H1 (cell line): ENCODE data around the gene ZNF667. TPM values are rescaled to one million over a fixed set of nuclear protein-coding genes. Genes with fewer than 3 reads are reported as not detected.

ENCODE experiments used
- CTCF ChIA-PET: fragments of 300-600 bp; sonication (Branson Sonifier 250); formaldehyde crosslinking; loops from one replicate; lab custom pipeline; 2021; ENCODE audit not compliant: partially characterized antibody; lab: Charles Lee
- POLR2A ChIA-PET: fragments of 300-600 bp; sonication (Branson Sonifier 250); formaldehyde crosslinking; loops from one replicate; lab custom pipeline; 2021; ENCODE audit warnings: inconsistent platforms; ENCODE audit not compliant: partially characterized antibody; lab: Charles Lee
- DNase-seq, 2 experiments: peaks; one replicate each; pipeline versions ENCODE4 v3.0.0 to v3.0.0-alpha.2; 2010 to 2022; ENCODE audit warnings: low spot score in 2 of 2, low read depth in 1 of 2, mixed read lengths in 1 of 2
- FAIRE-seq: peaks from 2 replicates; lab custom pipeline; 2011; peaks lifted over from hg19 to GRCh38; lab: Jason Lieb, UNC
- H2AFZ ChIP-seq: 2 replicates; pipeline ENCODE4 v1.8.1; 2012; ENCODE audit warnings: low read length, inconsistent platforms
- H2AK5ac ChIP-seq: 2 replicates; pipeline ENCODE4 v1.6.1; 2013; ENCODE audit warnings: low read depth, low read length
- H2BK120ac ChIP-seq: replicated peaks from 2 replicates; pipeline ENCODE3; 2013; ENCODE audit warnings: low read depth, low read length, inconsistent platforms
- H2BK12ac ChIP-seq: 2 replicates; pipeline ENCODE4 v1.6.1; 2013; ENCODE audit warnings: low read depth, low read length
- H2BK15ac ChIP-seq: 2 replicates; pipeline ENCODE4 v1.6.1; 2013; ENCODE audit warnings: low read length
- H2BK20ac ChIP-seq: 2 replicates; pipeline ENCODE4 v1.6.1; 2013; ENCODE audit warnings: low read length
- H2BK5ac ChIP-seq: 2 replicates; pipeline ENCODE4 v1.6.1; 2013; ENCODE audit warnings: low read depth, low read length
- H3K14ac ChIP-seq: 2 replicates; pipeline ENCODE4 v1.6.1; 2013; ENCODE audit warnings: inconsistent platforms; ENCODE audit not compliant: insufficient read length
- H3K18ac ChIP-seq: 2 replicates; pipeline ENCODE4 v1.6.1; 2013; ENCODE audit warnings: low read length; ENCODE audit errors: extremely low read depth
- H3K23ac ChIP-seq: 2 replicates; pipeline ENCODE4 v1.6.1; 2013; ENCODE audit warnings: inconsistent platforms; ENCODE audit not compliant: insufficient read length
- H3K23me2 ChIP-seq: 2 replicates; pipeline ENCODE4 v1.6.1; 2013; ENCODE audit warnings: low read depth, low read length
- H3K27ac ChIP-seq: 2 replicates; pipeline ENCODE4 v1.6.1; 2011; ENCODE audit warnings: low read depth, low read length, inconsistent platforms
- H3K27me3 ChIP-seq, 4 experiments: replicated peaks in 1 of 4; 1 replicate in 1 of 4; 2 replicates in 3 of 4; pipeline versions ENCODE4 v1.6.1 to v1.8.1; 2011 to 2013; ENCODE audit warnings: low read length in 3 of 4, mild to moderate bottlenecking in 3 of 4, inconsistent platforms in 2 of 4, mixed read lengths in 2 of 4, moderate library complexity in 1 of 4; ENCODE audit not compliant: control insufficient read depth in 3 of 4, insufficient read depth in 3 of 4; ENCODE audit errors: extremely low read depth in 1 of 4
- H3K36me3 ChIP-seq, 4 experiments: 2 replicates each; pipeline versions ENCODE4 v1.6.1 to v1.8.1; 2011 to 2013; ENCODE audit warnings: mild to moderate bottlenecking in 4 of 4, low read length in 3 of 4, moderate library complexity in 2 of 4, control low read depth in 1 of 4, inconsistent platforms in 1 of 4; ENCODE audit not compliant: insufficient read depth in 4 of 4, control insufficient read depth in 2 of 4
- H3K4ac ChIP-seq: replicated peaks from 2 replicates; pipeline ENCODE3; 2013; ENCODE audit warnings: low read length, low read depth, mixed read lengths, inconsistent platforms; ENCODE audit not compliant: insufficient read length
- H3K4me1 ChIP-seq, 4 experiments: replicated peaks in 1 of 4; 1 replicate in 1 of 4; 2 replicates in 3 of 4; pipeline versions ENCODE4 v1.6.1 to v1.8.1; 2011 to 2013; ENCODE audit warnings: low read length in 3 of 4, inconsistent platforms in 2 of 4, mixed read lengths in 1 of 4; ENCODE audit not compliant: insufficient read depth in 4 of 4, control insufficient read depth in 3 of 4
- H3K4me2 ChIP-seq, 2 experiments: 2 replicates each; pipeline versions ENCODE4 v1.6.1 to v1.8.1; 2011 to 2013; ENCODE audit warnings: low read depth in 2 of 2, low read length in 2 of 2, control low read depth in 1 of 2, inconsistent platforms in 1 of 2, mild to moderate bottlenecking in 1 of 2; ENCODE audit not compliant: insufficient read depth in 1 of 2
- H3K4me3 ChIP-seq, 4 experiments: fragments of 200-600, 300-600 bp in 1 of 4; sonication (generic), shearing (Covaris generic), sonication (Bioruptor Twin) in 1 of 4; 2 replicates each; pipeline versions ENCODE4 v1.5.1 to v1.8.1; 2011 to 2016; ENCODE audit warnings: low read length in 4 of 4, low read depth in 3 of 4, control low read depth in 2 of 4, inconsistent platforms in 2 of 4, mild to moderate bottlenecking in 2 of 4, mixed read lengths in 1 of 4, moderate library complexity in 1 of 4; ENCODE audit not compliant: insufficient read depth in 2 of 4; ENCODE audit errors: extremely low read depth in 1 of 4
- H3K56ac ChIP-seq: replicated peaks from 2 replicates; pipeline ENCODE3; 2013; ENCODE audit warnings: low read depth, mild to moderate bottlenecking, mixed read lengths, low read length, inconsistent platforms; ENCODE audit not compliant: insufficient read length
- H3K79me1 ChIP-seq: 2 replicates; pipeline ENCODE4 v1.6.1; 2013; ENCODE audit warnings: low read depth, low read length, control low read depth
- H3K79me2 ChIP-seq, 2 experiments: 2 replicates each; pipeline versions ENCODE4 v1.6.1 to v1.8.1; 2012 to 2013; ENCODE audit warnings: low read length in 2 of 2, mild to moderate bottlenecking in 2 of 2, inconsistent platforms in 1 of 2; ENCODE audit not compliant: insufficient read depth in 2 of 2, control insufficient read depth in 1 of 2
- H3K9ac ChIP-seq, 4 experiments: replicated peaks in 1 of 4; 1 replicate in 1 of 4; 2 replicates in 3 of 4; pipeline versions ENCODE4 v1.6.1 to v1.8.1; 2011 to 2013; ENCODE audit warnings: low read depth in 3 of 4, low read length in 3 of 4, control low read depth in 2 of 4, mild to moderate bottlenecking in 2 of 4, moderate library complexity in 2 of 4, inconsistent platforms in 1 of 4; ENCODE audit errors: extremely low read depth in 1 of 4
- H3K9me3 ChIP-seq, 2 experiments: 2 replicates each; pipeline versions ENCODE4 v1.6.1 to v1.8.1; 2012 to 2013; ENCODE audit warnings: mild to moderate bottlenecking in 2 of 2, moderate library complexity in 2 of 2, control low read depth in 1 of 2, inconsistent platforms in 1 of 2, low read depth in 1 of 2, low read length in 1 of 2, mixed read lengths in 1 of 2; ENCODE audit not compliant: insufficient read depth in 2 of 2
- H4K20me1 ChIP-seq, 2 experiments: replicated peaks in 1 of 2; 2 replicates each; pipeline versions ENCODE3 to v1.8.1; 2011 to 2013; ENCODE audit warnings: inconsistent platforms in 2 of 2, low read length in 2 of 2, mild to moderate bottlenecking in 1 of 2; ENCODE audit not compliant: insufficient read depth in 2 of 2, control insufficient read depth in 1 of 2
- H4K5ac ChIP-seq: 2 replicates; pipeline ENCODE4 v1.6.1; 2013; ENCODE audit warnings: low read length, low read depth, mixed read lengths, inconsistent platforms; ENCODE audit not compliant: insufficient read length
- H4K8ac ChIP-seq: 2 replicates; pipeline ENCODE4 v1.8.0; 2013; ENCODE audit warnings: mild to moderate bottlenecking, moderate library complexity, low read length, inconsistent platforms; ENCODE audit not compliant: insufficient read depth; ENCODE audit errors: extremely low read depth
- H4K91ac ChIP-seq: replicated peaks from 2 replicates; pipeline ENCODE3; 2013; ENCODE audit warnings: low read length, mixed read lengths, inconsistent platforms; ENCODE audit not compliant: insufficient read length
- ASH2L ChIP-seq: fragments of 200-600, 300-600 bp; sonication (generic); IDR thresholded peaks from one replicate; pipeline ENCODE4 v1.7.1; 2017; ENCODE audit warnings: low read length
- CBX5 ChIP-seq: fragments of 300-800, 300-1000 bp; sonication (generic); IDR thresholded peaks from 2 replicates; pipeline ENCODE4 v1.7.1; 2016; ENCODE audit warnings: antibody characterized with exemption, low read length, low read depth
- CHD1 ChIP-seq: IDR thresholded peaks from 2 replicates; pipeline ENCODE4 v1.6.1; 2012; ENCODE audit warnings: low read depth, low read length, improper control_type of control experiment
- FOSL1 ChIP-seq: IDR thresholded peaks from 2 replicates; pipeline ENCODE4 v1.6.1; 2011; ENCODE audit warnings: mild to moderate bottlenecking, low read depth, low read length, moderate library complexity; ENCODE audit not compliant: insufficient read depth
- GABPA ChIP-seq: IDR thresholded peaks from 2 replicates; pipeline ENCODE4 v1.6.1; 2011; ENCODE audit warnings: mild to moderate bottlenecking, low read length, moderate library complexity, borderline replicate concordance; ENCODE audit not compliant: insufficient read depth
- KDM5A ChIP-seq: fragments of 200-600 bp; IDR thresholded peaks from 2 replicates; pipeline ENCODE4 v1.7.1; 2012; ENCODE audit warnings: mild to moderate bottlenecking, low read length, inconsistent platforms, mixed read lengths
- RFX5 ChIP-seq: IDR thresholded peaks from 2 replicates; pipeline ENCODE4 v1.6.1; 2011; ENCODE audit warnings: low read depth, low read length, improper control_type of control experiment, borderline replicate concordance
- TAF7 ChIP-seq: optimal IDR thresholded peaks from 2 replicates; pipeline ENCODE3; 2011; ENCODE audit warnings: low read depth, mild to moderate bottlenecking, inconsistent platforms, low read length, moderate library complexity, borderline replicate concordance
- WGBS, 2 experiments: shearing (Covaris generic) in 1 of 2; methylation state at CpG; one replicate each; pipeline versions ENCODE4 v1.1.6 to v1.1.7; 2013 to 2015; ENCODE audit warnings: low lambda C conversion rate in 2 of 2, mixed read lengths in 2 of 2, inconsistent platforms in 1 of 2, low coverage in 1 of 2, missing lambda C conversion rate in 1 of 2; ENCODE audit not compliant: insufficient replicate concordance in 2 of 2, insufficient coverage in 1 of 2, insufficient read length in 1 of 2; ENCODE audit errors: extremely low coverage in 1 of 2, missing lambda C conversion rate in 1 of 2; 5-methylcytosine and 5-hydroxymethylcytosine counted together
- polyA plus RNA-seq, 7 experiments: library from polyadenylated mRNA; depleted of rRNA in 3 of 7; stranded (reverse) in 5 of 7; unstranded in 2 of 7; fragments of >200 nt in 5 of 7; fragments of 200-250 nt in 2 of 7; gene quantifications; 1 replicate in 5 of 7; 2 replicates in 1 of 7; 4 replicates in 1 of 7; pipeline versions ENCODE4 v1.2.1 to v1.2.3, GENCODE V29; 2011 to 2013; ENCODE audit warnings: missing spikeins in 2 of 7, mixed read lengths in 2 of 7
- total RNA-seq: library from RNA; stranded (reverse); fragmentation: NEBNext Ultra II Directional; extraction: Animal tissue kit (Norgen Biotek cat#: 25700); gene quantifications from 2 replicates; pipeline ENCODE4 v1.2.1, GENCODE V29; 2021

The ZNF667 gene
- total and polyA plus RNA-seq, 2 of the 8 experiments (the other 6 are each of a cell fraction or from before 2014, with no cell fraction given): 4.4 to 10.7 TPM

- whole genome bisulfite sequencing, 2 experiments: 92% methylated on average over 4 of the region's 4 CpGs; no CpG with 5 or more reads in 1 of the 2 experiments
These were observed 76.7 kb downstream of the ZNF667 start for GRCh38 chr19:56400485-56400884.

More at GRCh38 chr19:56400485-56400884, 76.7 kb downstream of the ZNF667 start:
- Histone ChIP-seq H3K9ac (no peak overlapping the region), H3K4me3 (no peak overlapping the region), H3K27ac (no peak overlapping the region), H3K56ac (no peak overlapping the region), H4K8ac (no peak overlapping the region), H2BK12ac (no peak overlapping the region), H3K27me3 (no peaks in the 10 kb centered on the region), H3K14ac (no peak overlapping the region), H3K4ac (no peak overlapping the region), H2BK120ac (no peak overlapping the region), H2BK20ac (no peak overlapping the region), H3K79me1 (peaks cover 10% of the 10 kb centered on the region), H3K18ac (no peak overlapping the region), H3K23ac (no peak overlapping the region), H3K36me3 (peaks cover 2 to 9% (median 4%) of the 10 kb centered on the region in 4 experiments; a peak in 3 of 8 replicates), H3K4me2 (no peak overlapping the region), H4K91ac (no peak overlapping the region), H2AK5ac (no peak overlapping the region), H3K23me2 (peaks cover 8% of the 10 kb centered on the region), H4K20me1 (no peaks in the 10 kb centered on the region), H2BK5ac (no peak overlapping the region), H2BK15ac (no peak overlapping the region), H3K79me2 (0 out of 4 replicates have a peak, but pooled peaks cover 0 to 2% of the 10 kb centered on the region in 2 experiments), H3K4me1 (peaks cover 0 to 6% (median 4%) of the 10 kb centered on the region in 4 experiments; a peak in 4 of 7 replicates), H3K9me3 (no peaks in the 10 kb centered on the region), H2AFZ (no peak overlapping the region), H4K5ac (no peak overlapping the region)
- ChIA-PET POLR2A (interaction anchor here (1.6 to 2.0 kb wide), 2 partner anchors 9 to 31 kb away, joined by 6 to 7 read pairs; no protein-coding TSS in a partner anchor), CTCF (interaction anchor here (0.7 to 1.7 kb wide), 3 partner anchors 66 to 148 kb away, joined by 3 read pairs; no protein-coding TSS in a partner anchor)
- TF ChIP-seq CHD1 (no peak), TAF7 (no peak), FOSL1 (no peak), KDM5A (no peak), GABPA (no peak), RFX5 (no peak), CBX5 (no peak), ASH2L (no peak)
- DNase-seq: no peak
- no peak for FAIRE-seq
